ENCODE data around the gene KDM4E.

GRCh38 chr11:95067841-95068219, 42.8 kb downstream of the KDM4E start:
- TF ChIP-seq CTCF (conservative IDR thresholded peaks at IDR 0.05; ENCODE audit: low read depth, low read length), result no peak
- no peak for TF ChIP-seq EZH2 (IDR thresholded peaks at IDR 0.05; ENCODE audit: low read length, unreplicated experiment)
- no peak for TF ChIP-seq EZH2phosphoT487 (IDR thresholded peaks at IDR 0.05; ENCODE audit: borderline replicate concordance, low read length)
